Inferior parietal cortex (tissue), 1 donor: ENCODE measurements around the gene ZNF69.
"Not testable (repeated sequence)": the region's sequence is repeated elsewhere in the genome, so short reads cannot be mapped to it uniquely, and the experiment has no call there.

Experiments
- DNase-seq: peaks from one replicate; pipeline ENCODE4 v3.0.0-alpha.2; 2016; ENCODE audit errors: extremely low spot score

ZNF69 gene

DNA sequence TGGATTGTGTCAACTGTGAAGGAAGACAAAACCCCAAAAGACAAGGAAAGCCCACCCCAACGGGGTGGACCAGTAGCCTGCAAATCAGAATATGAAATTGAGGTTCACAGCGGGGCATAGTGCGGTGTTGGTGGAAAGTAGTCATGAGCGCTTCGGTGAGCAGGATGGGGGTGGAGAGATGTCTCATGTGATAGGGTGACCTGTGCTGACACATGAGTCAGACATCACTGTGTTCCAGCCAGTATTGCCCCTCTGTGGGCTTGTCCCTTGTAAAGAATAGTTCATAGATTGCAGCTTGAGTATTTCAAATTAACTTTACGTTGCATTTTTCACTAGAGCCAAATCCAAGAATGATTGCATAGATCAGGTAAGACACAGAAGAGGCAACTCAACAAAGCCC is 7.3 kb downstream of the ZNF69 start:
- no peak for DNase-seq

DNA sequence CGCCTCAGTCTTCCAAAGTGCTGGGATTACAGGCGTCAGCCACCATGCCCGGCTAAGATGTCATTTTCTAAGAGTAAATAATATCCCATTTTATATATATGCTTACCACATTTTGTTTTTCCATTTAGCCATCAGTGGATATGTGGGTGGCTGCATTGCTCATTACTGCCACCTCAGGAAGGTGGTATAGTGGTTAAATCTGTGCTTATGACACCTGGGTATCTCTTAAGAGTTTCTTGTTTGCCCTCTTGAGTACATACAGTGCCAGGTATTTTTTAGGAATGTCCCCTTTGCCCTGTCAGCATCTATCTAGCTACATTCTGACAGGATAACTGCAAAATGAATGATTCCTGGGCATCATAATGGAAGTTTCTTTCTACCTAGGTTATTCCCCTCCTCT is 14.6 kb downstream of the ZNF69 start:
- DNase-seq, result no peak

DNA sequence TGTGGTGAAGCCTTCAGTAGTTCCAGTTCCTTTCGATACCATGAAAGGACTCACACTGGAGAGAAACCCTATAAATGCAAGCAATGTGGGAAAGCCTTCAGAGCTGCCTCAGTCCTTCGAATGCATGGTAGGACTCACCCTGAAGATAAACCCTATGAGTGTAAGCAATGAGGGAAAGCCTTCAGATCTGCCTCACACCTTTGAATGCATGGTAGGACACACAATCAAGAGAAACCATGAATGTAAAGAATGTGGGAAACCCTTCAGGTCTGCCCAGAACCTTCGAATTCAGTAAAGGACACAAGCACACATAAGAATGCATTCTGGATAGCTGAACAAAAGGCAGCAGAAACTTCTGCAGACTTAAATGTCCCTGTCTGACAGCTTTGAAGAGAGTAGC is 18.3 kb downstream of the ZNF69 start:
- no peak for DNase-seq

DNA sequence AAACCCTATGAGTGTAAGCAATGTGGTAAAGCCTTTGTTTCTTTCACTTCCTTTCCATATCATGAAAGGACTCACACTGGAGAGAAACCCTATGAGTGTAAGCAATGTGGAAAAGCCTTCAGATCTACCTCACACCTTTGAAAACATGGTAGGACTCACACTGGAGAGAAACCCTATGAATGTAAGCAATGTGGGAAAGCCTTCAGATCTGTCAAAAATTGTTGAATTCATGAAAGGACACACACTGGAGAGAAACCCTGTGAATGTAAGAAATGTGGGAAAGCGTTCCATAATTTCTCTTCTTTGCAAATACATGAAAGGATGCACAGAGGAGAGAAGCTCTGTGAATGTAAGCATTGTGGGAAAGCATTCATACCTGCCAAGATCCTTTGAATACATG is 24.4 kb downstream of the ZNF69 start:
- not testable (repeated sequence) for DNase-seq

DNA sequence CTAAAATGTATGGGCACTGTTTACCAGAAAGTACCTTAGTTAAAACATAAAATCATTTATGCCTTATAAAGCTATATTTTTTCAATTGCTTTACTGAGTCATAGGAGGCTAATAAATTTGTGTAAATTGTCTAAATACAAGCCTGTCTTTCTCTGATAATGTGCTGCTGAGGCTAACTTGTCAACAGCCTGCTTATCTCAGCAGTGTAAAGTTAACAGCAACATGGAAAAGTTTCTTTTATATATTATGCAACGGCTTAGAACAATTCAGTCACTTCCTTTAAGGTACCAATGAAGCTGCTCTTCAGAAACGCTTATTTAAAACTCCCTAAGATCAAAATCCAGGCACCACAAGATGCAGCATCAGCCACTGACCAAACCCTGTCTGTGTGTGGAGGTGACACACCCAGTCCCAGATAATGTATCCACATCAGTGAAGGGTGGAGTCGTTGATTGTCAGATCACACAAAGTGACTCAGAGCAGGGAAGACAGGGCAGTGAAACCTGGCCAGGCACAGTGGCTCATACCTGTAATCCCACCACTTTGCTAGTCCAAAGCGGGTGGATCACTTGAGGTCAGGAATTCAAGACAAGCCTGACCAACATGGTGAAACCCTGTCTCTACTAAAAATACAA is 27.0 kb downstream of the ZNF69 start:
- not testable (repeated sequence) for DNase-seq

DNA sequence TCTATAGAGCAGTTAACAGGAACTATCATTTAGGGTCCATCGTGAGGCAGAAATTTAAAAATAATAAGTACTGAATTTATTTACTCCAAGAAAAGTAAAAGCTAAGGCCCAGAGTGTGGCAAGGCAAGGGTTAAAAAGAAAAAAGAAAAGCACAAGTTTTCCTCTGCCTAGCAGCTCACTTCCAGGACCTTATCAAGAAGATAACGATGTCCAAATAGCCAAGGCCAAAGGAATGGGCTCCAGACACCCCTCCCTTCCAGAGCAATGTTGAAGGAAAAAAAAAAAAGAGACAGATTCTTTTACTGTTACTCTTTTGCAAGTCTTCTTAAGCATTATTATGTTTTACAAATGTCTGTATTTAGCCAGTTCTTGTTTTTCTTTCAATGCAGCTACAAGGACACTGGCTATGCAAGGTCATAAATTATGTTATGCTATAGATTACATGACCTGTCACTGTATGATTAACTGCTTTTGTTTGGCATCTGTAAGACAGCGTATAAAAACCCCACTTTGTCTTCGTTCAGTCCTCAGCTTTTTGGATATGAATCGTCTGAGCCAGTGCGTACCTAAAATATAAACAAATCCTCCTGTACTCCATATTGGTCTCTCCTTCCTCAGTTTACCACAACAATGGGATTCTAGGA is 34.4 kb downstream of the ZNF69 start:
- DNase-seq, result no peak

DNA sequence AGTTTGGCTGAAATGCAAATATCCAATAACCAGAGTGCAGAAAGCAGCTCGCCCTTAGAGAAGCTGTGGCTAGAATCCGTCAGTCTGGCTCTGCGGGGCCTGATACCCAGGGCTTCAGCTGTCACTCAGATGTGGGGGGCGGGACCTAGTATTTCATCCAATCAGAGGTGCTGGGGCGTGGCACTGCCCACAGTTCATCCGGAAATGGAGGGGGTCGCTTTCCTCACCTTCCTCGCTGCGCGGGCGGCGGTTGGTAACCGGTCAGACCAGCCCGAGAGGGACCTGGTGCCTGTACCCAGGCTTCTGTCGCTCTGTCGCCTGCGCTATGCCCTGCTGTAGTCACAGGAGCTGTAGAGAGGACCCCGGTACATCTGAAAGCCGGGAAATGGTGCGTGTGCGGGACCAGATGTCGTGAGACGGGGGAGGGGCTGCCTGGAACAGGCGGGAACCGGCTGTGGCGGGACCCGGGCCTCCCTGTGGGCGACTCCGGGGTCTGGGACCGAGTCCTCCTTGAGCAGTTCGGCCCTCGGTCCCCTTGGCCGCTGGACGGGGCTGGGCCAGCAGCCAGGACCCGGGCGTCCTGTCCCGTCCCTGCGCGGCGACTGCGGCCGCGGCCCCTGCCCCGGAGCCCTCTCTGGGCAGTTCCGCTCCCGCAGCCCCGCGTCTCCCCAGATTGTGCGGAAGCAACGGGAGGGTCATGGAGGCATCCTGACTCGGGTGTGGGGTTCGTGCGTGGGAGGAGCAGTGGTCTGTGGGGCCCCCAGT is 37.5 kb downstream of the ZNF69 start, which contains the start of gene ZNF700:
Gene ZNF700, plus strand, starts transcription at position 222 of the 765 bp plus-strand sequence. Its CDS starts 104 bp downstream, at position 326.
- peak; percentile 95 for DNase-seq

DNA sequence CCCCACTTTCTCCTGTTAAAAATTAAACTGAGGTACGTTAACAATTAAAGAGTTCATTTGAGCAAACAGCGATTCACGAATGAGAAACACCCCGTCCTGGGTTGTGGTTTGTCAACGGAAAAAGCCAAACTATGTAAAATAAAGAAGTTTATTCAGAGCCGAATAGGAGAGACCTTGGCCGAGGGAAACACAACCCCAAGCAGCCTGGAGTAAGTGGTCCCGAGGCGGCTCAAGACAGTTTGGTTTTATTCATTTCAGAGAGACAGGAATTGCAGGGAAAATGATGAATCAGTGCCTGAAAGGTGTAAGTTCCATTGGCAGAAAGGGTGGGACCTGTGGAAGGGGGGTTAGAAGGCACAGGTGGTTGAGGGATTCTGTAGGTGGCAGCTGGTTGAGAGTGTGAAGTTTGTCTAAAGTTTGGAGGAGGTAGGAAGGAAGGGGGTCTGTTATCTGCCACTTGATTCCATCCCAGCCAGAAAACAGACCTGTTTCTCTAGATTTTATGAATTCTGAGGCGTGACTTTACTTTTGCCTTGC is 38.1 kb downstream of the ZNF69 start:
- not testable (repeated sequence) for DNase-seq

DNA sequence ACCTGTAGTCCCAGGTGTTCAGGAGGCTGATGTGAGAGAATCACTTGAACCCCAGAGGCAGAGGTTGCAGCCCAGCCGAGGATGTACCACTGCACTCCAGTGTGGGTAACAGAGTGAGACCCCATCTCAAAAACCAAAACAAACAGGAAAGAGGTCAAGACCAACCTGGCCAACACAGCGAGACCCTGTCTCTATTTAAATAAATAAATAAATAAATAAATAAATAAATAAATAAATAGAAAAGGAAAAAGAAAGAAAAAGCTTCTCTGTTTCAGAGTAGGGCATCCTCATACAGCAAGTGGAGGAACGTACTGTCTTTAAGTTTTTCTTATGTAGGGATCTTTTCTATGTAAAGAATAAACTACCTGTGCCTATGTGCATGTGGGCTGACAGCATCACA is 39.6 kb downstream of the ZNF69 start:
- DNase-seq, result no peak

DNA sequence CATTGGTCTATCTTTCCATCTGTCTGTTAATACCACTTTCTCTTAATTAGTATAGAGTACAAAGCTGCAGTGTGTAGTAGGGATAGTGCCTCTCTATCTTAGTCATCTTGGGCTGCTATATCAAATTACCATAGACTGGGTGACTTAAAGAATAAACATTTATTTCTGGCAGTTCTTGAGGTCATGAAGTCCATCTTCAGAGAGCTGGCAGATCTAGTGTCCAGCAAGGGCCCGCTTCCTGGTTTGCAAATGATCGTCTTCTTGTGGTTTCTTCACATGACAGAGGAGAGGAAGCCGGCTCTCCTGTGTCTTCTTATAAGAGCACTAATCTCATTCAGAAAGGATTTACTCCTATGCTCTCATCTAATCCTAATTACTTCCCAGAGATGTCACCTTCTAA is 43.5 kb downstream of the ZNF69 start:
- no peak for DNase-seq

DNA sequence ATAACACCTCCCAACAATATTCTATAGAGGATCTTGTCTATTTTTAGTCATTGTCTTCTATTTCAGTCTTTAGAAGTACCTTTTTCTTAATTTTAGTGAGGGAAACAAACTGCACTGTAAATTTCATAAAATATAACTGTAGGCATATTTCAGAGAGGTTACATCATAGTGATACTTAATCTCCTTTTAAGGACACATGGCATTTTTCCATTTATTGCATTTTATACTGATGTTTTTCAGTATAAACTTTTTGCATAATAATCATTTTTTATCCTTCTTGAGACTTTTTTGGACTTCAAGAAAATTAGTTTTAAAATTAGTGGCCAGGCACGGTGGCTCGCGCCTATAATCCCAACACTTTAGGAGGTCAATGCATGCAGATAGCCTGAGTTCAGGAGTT is 43.9 kb downstream of the ZNF69 start:
- no peak for DNase-seq

DNA sequence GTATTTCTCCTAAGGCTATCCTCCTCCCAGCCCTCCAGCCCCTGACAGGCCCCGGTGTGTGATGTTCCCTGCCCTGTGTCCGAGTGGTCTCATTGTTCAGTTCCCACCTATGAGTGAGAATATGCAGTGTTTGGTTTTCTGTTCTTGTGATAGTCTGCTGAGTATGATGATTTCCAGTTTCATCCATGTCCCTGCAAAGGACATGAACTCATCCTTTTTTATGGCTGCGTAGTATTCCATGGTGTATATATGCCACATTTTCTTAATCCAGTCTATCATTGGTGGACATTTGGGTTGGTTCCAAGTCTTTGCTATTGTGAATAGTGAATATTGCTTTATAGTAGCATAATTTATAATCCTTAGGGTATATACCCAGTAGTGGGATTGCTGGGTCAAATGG is 48.2 kb downstream of the ZNF69 start:
- DNase-seq, result not testable (repeated sequence)

DNA sequence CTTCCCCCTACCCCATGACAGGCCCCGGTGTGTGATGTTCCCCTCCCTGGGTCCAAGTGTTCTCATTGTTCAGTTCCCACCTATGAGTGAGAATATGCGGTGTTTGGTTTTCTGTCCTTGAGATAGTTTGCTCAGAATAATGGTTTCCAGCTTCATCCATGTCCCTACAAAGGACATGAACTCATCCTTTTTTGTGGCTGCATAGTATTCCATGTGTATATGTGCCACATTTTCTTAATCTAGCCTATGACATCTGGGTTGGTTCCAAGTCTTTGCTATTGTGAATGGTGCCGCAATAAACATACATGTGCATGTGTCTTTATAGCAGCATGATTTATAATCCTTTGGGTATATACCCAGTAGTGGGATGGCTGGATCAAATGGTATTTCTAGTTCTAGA is 50.8 kb downstream of the ZNF69 start:
- DNase-seq, result not testable (repeated sequence)

DNA sequence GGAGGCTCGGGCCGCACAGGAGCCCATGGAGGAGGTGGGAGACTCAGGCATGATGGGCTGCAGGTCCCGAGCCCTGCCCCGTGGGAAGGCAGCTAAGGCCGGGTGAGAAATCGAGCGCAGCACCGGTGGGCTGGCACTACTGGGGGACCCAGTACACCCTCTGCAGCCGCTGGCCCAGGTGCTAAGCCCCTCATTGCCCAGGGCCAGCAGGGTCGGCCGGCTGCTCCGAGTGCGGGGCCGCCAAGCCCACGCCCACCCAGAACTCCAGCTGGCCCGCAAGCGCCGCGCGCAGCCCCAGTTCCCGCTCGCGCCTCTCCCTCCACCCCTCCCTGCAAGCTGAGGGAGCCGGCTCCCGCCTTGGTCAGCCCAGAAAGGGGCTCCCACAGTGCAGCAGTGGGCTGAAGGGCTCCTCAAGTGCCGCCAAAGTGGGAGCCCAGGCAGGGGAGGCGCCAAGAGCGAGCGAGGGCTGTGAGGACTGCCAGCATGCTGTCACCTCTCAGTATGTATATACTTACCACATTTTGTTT is 53.8 kb downstream of the ZNF69 start:
- not testable (repeated sequence) for DNase-seq

DNA sequence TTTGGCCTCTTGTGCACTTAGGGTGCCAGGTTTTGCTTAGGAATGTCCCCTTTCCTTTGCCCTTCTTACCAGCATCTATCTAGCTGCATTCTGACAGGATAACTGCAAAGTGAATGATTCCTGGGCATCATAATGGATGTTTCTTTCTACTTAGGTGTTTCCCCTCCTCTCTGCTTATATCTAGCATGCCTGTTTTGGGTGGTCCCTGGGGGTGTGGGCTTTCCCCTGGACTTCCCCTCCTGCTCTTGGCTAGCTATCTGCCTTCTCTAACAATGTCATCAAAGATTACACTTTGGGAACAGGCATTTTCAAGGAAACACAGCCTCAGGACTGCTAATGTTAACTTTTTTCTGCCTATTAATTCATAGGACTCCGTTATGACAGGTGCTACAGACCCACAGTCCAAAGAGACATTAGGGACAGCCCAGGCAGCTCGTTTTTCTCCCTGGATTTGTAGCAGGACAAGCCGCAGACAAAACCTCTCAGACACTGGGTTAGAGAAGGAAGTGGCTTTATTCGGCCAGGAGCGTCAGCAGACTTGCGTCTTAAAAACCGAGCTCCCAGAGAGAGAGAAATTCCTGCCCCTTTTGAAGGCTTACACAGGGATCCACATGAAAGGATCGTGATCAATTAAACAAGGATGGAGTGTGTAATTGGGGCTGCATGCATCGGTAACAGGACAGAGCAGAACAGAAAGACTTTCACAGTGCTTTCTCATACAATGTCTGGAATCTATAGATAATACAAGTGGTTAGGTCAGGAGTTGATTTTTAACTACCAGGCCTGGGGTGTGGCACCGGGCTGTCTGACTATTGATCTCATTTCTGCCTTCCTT is 54.6 kb downstream of the ZNF69 start:
- DNase-seq, result no peak

DNA sequence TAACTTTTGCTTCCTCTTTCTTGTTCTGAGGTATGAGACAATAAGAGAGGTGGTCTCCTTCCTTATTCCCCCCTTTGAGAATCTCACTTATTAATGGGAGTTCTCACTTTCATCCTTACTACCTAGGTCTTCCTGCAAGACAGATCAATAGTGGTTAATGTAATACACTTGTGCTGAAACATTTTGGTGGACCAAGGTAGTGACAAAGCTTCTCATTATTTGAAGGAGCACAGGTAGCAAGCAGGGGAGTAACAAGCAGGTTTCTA is 55.2 kb downstream of the ZNF69 start:
- DNase-seq, result no peak

DNA sequence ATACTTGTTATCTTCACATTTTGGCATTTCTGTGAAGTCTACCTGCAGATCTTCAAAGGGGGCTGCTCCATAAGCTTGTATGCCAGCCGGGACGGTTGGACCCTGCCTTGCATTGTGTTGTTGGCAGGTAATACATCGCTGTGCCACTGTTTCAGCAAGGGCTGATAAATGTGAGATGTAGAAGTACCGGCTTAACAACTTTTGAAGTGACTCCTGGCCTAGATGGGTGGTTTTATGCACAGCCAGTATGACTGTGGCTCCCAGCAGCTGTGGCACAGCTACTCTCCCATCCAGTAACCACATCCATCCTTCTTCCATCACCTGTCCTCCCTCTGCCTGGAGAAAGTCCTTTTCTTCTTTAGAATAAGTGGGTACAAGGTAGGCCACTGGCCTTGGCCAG is 57.1 kb downstream of the ZNF69 start:
- DNase-seq, result no peak

DNA sequence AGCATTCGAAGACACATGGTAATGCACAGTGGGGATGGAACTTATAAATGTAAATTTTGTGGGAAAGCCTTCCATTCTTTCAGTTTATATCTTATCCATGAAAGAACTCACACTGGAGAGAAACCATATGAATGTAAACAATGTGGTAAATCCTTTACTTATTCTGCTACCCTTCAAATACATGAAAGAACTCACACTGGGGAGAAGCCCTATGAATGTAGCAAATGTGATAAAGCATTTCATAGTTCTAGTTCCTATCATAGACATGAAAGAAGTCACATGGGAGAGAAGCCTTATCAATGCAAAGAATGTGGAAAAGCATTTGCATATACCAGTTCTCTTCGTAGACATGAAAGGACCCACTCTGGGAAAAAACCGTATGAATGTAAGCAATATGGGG is 61.1 kb downstream of the ZNF69 start:
- DNase-seq, result no peak

DNA sequence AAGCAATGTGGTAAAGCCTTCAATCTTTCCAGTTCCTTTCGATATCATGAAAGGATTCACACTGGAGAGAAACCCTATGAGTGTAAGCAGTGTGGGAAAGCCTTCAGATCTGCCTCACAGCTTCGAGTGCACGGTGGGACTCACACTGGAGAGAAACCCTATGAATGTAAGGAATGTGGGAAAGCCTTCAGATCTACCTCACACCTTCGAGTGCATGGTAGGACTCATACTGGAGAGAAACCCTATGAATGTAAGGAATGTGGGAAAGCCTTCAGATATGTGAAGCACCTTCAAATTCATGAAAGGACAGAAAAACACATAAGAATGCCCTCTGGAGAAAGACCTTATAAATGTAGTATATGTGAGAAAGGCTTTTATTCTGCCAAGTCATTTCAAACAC is 61.6 kb downstream of the ZNF69 start:
- no peak for DNase-seq

DNA sequence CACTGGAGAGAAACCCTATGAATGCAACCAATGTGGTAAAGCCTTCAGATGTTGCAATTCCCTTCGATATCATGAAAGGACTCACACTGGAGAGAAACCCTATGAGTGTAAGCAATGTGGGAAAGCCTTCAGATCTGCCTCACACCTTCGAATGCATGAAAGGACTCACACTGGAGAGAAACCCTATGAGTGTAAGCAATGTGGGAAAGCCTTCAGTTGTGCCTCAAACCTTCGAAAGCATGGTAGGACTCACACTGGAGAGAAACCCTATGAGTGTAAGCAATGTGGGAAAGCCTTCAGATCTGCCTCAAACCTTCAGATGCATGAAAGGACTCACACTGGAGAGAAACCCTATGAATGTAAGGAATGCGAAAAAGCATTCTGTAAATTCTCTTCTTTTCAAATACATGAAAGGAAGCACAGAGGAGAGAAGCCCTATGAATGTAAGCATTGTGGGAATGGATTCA is 62.1 kb downstream of the ZNF69 start:
- not testable (repeated sequence) for DNase-seq

DNA sequence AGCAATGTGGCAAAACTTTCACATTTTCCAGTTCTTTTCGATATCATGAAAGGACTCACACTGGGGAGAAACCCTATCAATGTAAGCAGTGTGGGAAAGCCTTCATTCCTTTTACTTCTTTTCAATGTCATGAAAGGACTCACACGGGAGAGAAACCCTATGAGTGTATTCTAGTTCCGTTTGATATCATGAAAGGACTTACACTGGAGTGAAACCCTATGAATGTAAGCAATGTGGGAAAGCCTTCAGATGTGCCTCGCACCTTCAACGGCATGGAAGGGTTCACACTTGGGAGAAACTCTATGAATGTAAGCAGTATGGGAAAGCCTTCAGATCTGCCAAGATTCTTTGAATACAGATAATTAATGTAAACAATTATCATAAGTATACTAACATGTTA is 62.7 kb downstream of the ZNF69 start:
- DNase-seq, result no peak
